Right atrium auricular region (tissue), 2 donors: ENCODE data around the gene ZFP92. TPM values are rescaled to one million over a fixed set of nuclear protein-coding genes. Genes with fewer than 3 reads are reported as not detected.

ENCODE experiments used
- DNase-seq: peaks from one replicate; pipeline ENCODE4 v3.0.0-alpha.2; 2019; ENCODE audit warnings: low spot score
- H3K27ac ChIP-seq, 2 donors: fragments of 200-600 bp; sonication (generic); 1 replicate in 1 of 2; 2 replicates in 1 of 2; pipeline ENCODE4 v1.5.1; 2016 to 2019
- H3K27me3 ChIP-seq, 2 donors: fragments of 200-600 bp; sonication (generic); one replicate each; pipeline versions ENCODE4 v1.5.1 to v1.6.0; 2017 to 2019
- H3K36me3 ChIP-seq: fragments of 200-600 bp; sonication (generic); one replicate; pipeline ENCODE4 v1.5.1; 2016
- H3K4me1 ChIP-seq, 2 donors: fragments of 200-600 bp; sonication (generic); one replicate each; pipeline versions ENCODE4 v1.5.1 to v1.6.0; 2017 to 2019
- H3K4me3 ChIP-seq, 2 donors: fragments of 200-600 bp; sonication (generic); 1 replicate in 1 of 2; 2 replicates in 1 of 2; pipeline ENCODE4 v1.5.1; 2017 to 2019; ENCODE audit warnings: mild to moderate bottlenecking in 1 of 2, moderate library complexity in 1 of 2
- H3K9me3 ChIP-seq, 2 donors: fragments of 200-600 bp; sonication (generic); one replicate each; pipeline ENCODE4 v1.5.1; 2019
- total RNA-seq, 2 donors: library from RNA; depleted of rRNA; stranded (reverse); fragments of >200 nt; gene quantifications; one replicate each; pipeline ENCODE4 v1.1.0, GENCODE V29; 2016
- TF ChIP-seq, protein P1 (sequence below), 2 donors: fragments of 200-600 bp; sonication (generic); IDR thresholded peaks; one replicate each; pipeline ENCODE4 v1.5.1; 2019; ENCODE audit warnings: antibody characterized with exemption in 2 of 2

Gene ZFP92, protein sequence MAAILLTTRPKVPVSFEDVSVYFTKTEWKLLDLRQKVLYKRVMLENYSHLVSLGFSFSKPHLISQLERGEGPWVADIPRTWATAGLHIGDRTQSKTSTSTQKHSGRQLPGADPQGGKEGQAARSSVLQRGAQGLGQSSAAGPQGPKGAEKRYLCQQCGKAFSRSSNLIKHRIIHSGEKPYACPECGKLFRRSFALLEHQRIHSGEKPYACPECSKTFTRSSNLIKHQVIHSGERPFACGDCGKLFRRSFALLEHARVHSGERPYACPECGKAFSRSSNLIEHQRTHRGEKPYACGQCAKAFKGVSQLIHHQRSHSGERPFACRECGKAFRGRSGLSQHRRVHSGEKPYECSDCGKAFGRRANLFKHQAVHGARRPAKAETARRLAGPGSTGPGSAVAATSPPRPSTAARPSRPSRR
- 1 to 10 TPM in 1 of 2 donors, under 1 TPM in 1; 0.85 to 1.6 TPM for total RNA-seq

DNA sequence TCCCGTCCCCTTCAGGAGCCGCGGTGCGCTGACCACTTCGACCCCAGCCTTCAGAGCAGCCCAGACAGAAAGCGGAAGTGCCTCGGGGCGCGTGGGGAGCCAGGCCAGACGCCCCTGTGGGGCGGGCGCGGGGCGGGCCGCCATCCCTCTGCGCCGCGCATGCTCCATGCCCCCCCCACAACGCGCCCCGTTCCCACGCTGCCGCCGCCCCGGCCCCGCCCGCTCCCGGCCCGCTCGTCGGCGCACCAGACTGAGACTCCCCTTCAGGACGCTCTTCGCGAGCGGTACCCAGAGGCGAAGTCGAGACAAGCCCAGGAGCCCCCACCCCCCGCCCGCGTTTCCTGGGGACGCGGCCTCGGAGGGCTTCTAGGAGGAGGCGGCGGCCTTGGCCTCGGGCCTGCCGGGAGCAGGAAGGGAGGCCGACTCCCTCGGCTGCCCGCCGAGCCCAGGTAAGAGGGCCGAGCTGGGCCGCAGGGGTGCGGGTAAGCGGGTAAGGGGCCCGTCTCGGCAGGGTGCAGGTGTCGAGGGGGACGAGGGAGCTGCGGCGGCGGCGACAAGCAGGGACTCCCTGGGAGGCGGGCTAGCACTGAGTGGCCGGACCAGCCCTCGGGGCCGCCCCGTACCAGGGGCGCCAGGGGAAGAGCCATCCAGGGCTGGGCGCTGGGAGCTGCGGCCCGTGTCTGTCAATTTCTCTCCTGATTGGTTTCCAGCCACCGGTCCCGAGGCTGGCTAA is at the start of gene ZFP92:
Gene ZFP92, plus strand, starts transcription at position 218 of the 733 bp plus-strand sequence. CDS start 6,851 bp downstream, outside the sequence.
- TF ChIP-seq, protein P1, sequence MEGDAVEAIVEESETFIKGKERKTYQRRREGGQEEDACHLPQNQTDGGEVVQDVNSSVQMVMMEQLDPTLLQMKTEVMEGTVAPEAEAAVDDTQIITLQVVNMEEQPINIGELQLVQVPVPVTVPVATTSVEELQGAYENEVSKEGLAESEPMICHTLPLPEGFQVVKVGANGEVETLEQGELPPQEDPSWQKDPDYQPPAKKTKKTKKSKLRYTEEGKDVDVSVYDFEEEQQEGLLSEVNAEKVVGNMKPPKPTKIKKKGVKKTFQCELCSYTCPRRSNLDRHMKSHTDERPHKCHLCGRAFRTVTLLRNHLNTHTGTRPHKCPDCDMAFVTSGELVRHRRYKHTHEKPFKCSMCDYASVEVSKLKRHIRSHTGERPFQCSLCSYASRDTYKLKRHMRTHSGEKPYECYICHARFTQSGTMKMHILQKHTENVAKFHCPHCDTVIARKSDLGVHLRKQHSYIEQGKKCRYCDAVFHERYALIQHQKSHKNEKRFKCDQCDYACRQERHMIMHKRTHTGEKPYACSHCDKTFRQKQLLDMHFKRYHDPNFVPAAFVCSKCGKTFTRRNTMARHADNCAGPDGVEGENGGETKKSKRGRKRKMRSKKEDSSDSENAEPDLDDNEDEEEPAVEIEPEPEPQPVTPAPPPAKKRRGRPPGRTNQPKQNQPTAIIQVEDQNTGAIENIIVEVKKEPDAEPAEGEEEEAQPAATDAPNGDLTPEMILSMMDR (IDR thresholded peaks at IDR 0.05): no peak
- no peaks in the 10 kb centered on the region for H3K36me3 ChIP-seq
- peaks cover 0 to 7% of the 10 kb centered on the region in 2 donors for H3K4me1 ChIP-seq
- H3K9me3 ChIP-seq: no peaks in the 10 kb centered on the region
- H3K4me3 ChIP-seq: peak within 1 kb of the TSS; percentile 46 to 53
- H3K27me3 ChIP-seq: no peaks in the 10 kb centered on the region
- no peak for DNase-seq
- peak within 1 kb of the TSS in 1 of 2 donors; percentile 29 for H3K27ac ChIP-seq

DNA sequence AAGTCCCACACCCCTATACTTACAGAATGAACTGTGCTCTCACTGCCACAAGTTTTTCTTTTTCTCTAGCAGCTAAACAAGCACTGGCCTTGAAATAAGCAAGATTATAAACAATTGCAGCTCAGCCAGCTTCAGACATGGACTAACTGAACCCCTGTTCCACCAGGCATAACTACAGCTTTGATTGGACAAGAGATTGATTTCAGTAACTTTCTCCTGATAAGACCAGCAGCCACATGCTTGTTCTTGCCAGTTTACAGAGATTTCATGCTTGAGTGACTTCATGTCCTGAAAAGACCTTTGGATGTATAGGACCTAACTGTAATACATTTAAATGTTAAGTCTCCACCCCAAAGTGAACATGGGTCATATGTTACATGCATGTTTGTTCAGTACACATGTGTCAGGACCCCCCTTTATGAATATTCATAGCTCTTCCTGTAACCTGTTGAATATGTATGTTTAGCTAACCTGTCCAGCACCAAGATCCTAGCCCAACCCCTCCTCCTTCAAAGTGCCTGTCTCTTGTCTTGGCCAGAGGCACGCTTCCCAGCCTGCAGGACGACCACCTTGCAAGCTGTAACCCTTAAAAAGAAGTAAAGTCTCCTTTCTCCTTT is 49.4 kb upstream of the ZFP92 start:
- DNase-seq: no peak
- TF ChIP-seq, protein P1 (IDR thresholded peaks at IDR 0.05): no peak
- no peak overlapping the region for H3K27ac ChIP-seq
- H3K9me3 ChIP-seq: peaks cover 0 to 7% of the 10 kb centered on the region in 2 donors
- no peaks in the 10 kb centered on the region for H3K4me1 ChIP-seq
- no peaks in the 10 kb centered on the region for H3K36me3 ChIP-seq
- H3K27me3 ChIP-seq: no peaks in the 10 kb centered on the region
- H3K4me3 ChIP-seq: no peak overlapping the region

DNA sequence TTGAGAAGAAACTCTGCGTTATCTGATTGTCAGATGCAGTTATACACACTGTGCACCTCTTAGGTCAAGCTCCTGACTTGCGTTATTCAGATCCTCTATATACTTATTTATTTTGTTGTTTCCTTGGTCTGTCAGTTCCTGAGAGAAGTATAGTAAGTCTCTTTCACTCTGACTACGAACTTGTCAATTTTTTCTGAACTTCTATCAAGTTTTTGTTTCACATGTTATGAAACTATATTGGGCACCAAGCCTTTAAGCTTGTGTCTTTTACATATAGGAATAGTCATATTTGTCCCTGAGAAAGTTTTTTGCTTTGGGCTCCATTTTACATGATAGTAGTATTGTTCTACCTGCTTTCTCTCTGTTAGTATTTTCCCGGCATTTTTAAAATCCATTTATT is 45.6 kb upstream of the ZFP92 start:
- TF ChIP-seq, protein P1 (IDR thresholded peaks at IDR 0.05): no peak

DNA sequence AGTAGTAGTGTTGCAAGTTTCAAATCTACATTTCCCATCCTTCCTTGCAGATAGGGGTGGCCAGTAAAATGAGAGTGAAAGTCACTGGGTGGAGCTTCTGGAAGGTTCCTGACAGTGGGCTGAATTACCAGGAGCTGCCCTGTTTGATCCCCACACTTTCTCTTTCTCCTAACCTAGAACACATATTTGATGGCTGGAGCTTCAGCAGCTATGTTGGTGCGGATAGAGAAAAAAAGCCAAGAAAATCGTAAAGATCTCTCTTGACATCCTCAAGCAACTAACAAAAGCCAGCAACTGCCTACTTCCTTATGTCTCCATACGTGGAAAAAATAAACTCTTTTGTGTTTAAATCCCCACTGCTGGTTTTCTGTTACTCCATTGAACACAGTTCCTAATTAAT is 45.2 kb upstream of the ZFP92 start:
- no peaks in the 10 kb centered on the region for H3K27me3 ChIP-seq
- no peak overlapping the region for H3K27ac ChIP-seq
- TF ChIP-seq, protein P1 (IDR thresholded peaks at IDR 0.05): no peak
- no peak overlapping the region for H3K4me3 ChIP-seq
- H3K4me1 ChIP-seq: no peaks in the 10 kb centered on the region
- no peaks in the 10 kb centered on the region for H3K9me3 ChIP-seq
- DNase-seq: no peak
- no peaks in the 10 kb centered on the region for H3K36me3 ChIP-seq

More for the DNA sequence above, 45.6 kb upstream of the ZFP92 start:
- Histone ChIP-seq H3K36me3 (no peaks in the 10 kb centered on the region), H3K9me3 (no peaks in the 10 kb centered on the region), H3K4me1 (no peaks in the 10 kb centered on the region), H3K4me3 (no peak overlapping the region), H3K27me3 (no peaks in the 10 kb centered on the region), H3K27ac (no peak overlapping the region)
- DNase-seq: no peak

DNA sequence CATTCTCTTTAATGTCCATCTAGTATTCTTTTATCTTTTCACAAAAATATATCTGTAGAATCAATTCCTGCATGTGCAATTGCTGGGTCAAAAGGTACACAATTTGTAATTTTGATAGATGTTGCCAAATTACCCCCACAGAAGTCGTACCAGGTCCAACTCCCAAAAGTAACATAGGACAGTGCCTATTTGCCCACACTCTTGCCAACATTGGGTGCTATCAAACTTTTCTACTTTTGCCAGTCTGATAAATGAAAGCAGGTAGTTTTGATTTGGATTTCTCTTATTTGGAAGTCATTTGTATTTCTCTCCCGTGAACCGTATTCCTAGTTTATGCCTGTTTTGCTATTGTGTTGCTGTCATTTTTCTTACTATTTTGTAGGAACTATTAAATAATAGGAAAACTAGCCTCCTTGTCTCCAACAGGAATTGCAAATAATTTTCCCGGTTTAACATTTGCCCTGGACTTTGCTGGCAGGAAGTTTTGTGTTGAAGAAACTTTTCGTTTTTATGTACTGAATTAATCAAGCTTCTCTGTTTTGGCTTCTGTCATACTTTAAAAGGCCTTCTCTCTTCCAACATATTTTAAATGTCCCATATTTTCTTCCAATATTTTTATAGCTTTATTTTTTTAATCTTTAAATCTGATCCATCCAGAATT is 44.3 kb upstream of the ZFP92 start:
- TF ChIP-seq, protein P1 (IDR thresholded peaks at IDR 0.05): no peak
- no peak overlapping the region for H3K27ac ChIP-seq
- H3K4me3 ChIP-seq: no peak overlapping the region
- no peaks in the 10 kb centered on the region for H3K36me3 ChIP-seq
- no peaks in the 10 kb centered on the region for H3K4me1 ChIP-seq
- no peaks in the 10 kb centered on the region for H3K9me3 ChIP-seq
- H3K27me3 ChIP-seq: no peaks in the 10 kb centered on the region
- no peak for DNase-seq
